ENCODE results near the gene EPM2A.
"Not testable (repeated sequence)": the region's sequence is repeated elsewhere in the genome, so short reads cannot be mapped to it uniquely, and the experiment has no call there.

DNA sequence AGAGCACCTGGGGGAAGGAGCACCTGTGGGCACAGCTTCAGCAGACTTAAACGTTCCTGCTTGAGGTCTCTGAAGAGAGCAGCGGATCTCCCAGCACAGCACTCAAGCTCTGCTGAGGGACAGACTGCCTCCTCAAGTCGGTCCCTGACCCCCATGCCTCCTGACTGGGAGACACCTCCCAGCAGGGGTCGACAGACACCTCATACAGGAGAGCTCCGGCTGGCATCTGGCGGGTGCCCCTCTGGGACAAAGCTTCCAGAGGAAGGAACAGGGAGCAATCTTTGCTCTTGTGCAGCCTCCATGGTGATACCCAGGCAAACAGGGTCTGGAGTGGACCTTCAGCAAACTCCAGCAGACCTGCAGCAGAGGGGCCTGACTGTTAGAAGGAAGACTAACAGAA, 7.2 kb upstream of the EPM2A start:
- TF ChIP-seq, protein P1, sequence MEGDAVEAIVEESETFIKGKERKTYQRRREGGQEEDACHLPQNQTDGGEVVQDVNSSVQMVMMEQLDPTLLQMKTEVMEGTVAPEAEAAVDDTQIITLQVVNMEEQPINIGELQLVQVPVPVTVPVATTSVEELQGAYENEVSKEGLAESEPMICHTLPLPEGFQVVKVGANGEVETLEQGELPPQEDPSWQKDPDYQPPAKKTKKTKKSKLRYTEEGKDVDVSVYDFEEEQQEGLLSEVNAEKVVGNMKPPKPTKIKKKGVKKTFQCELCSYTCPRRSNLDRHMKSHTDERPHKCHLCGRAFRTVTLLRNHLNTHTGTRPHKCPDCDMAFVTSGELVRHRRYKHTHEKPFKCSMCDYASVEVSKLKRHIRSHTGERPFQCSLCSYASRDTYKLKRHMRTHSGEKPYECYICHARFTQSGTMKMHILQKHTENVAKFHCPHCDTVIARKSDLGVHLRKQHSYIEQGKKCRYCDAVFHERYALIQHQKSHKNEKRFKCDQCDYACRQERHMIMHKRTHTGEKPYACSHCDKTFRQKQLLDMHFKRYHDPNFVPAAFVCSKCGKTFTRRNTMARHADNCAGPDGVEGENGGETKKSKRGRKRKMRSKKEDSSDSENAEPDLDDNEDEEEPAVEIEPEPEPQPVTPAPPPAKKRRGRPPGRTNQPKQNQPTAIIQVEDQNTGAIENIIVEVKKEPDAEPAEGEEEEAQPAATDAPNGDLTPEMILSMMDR (conservative IDR thresholded peaks at IDR 0.05; ENCODE audit: low read depth, low read length): not testable (repeated sequence)
- TF ChIP-seq EZH2 (IDR thresholded peaks at IDR 0.05; ENCODE audit: borderline replicate concordance, low read depth, low read length, poor library complexity, severe bottlenecking): not testable (repeated sequence)
